ENCODE data around the gene MSN.

The MSN gene

DNA sequence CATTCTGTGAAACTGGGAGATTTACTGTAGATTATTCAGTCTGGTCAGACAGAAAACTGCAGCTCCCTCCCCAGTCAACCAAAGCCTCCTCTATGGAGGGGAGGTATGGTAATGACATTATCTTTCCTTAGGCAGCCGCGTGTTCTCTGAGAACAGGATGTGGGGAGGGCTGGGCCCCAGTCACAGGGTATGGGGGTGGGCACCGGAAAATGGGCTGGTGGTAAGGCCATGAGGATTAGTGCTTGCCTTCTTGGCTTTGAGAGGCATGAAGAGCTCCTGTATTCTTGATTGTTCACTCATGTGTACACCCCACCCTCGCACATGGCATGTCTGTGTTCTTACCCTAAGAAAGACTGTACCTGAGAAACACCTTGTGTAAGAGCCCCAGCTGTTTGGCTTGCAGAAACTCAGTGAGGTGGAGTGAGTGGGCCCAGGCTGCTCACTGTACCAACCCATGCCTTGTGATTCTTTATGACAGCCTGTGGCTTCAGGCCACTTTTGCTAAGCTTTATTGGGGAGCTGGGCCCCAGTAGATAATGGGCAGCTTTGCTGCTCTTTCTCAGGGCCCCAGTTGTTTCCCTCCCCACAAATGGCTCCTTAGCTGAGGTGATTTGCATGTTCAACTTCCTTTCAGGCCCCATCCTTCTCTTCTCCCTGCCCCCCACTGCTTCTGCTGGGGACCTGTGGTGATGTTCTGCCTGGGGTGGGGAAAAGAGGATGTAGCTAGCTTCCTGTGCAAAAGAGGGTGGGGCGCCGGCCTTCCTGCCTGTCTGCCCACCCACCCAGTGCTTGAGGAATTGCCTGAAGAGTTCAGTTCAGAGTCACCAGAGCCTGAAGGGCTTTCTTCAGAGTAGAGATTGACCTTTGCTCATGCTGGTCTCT is 30.7 kb downstream of the MSN start:
- Histone ChIP-seq H3K4me1 (ENCODE audit: low read depth, poor library complexity, severe bottlenecking) (peaks cover 93% of the 10 kb centered on the region), H2AFZ (ENCODE audit: low read depth) (no peak overlapping the region), H3K79me2 (ENCODE audit: insufficient read depth, low read depth) (peaks cover 93% of the 10 kb centered on the region), H3K4me2 (peak overlapping the region; percentile 95), H4K20me1 (ENCODE audit: insufficient read depth) (no peaks in the 10 kb centered on the region), H3K36me3 (ENCODE audit: insufficient read depth) (no peaks in the 10 kb centered on the region), H3K27me3 (ENCODE audit: insufficient read depth, low read depth) (no peaks in the 10 kb centered on the region), H3K4me3 (IDR thresholded peaks at IDR 0.05; ENCODE audit: insufficient read depth, low read depth, low read length) (no peak overlapping the region), H3K9ac (peak overlapping the region; percentile 58; the same call in 1 of the 2 replicates), H3K27ac (peak overlapping the region; percentile 92)
- TF ChIP-seq, protein P1, sequence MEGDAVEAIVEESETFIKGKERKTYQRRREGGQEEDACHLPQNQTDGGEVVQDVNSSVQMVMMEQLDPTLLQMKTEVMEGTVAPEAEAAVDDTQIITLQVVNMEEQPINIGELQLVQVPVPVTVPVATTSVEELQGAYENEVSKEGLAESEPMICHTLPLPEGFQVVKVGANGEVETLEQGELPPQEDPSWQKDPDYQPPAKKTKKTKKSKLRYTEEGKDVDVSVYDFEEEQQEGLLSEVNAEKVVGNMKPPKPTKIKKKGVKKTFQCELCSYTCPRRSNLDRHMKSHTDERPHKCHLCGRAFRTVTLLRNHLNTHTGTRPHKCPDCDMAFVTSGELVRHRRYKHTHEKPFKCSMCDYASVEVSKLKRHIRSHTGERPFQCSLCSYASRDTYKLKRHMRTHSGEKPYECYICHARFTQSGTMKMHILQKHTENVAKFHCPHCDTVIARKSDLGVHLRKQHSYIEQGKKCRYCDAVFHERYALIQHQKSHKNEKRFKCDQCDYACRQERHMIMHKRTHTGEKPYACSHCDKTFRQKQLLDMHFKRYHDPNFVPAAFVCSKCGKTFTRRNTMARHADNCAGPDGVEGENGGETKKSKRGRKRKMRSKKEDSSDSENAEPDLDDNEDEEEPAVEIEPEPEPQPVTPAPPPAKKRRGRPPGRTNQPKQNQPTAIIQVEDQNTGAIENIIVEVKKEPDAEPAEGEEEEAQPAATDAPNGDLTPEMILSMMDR (conservative IDR thresholded peaks at IDR 0.05; ENCODE audit: low read depth, low read length), result no peak

GRCh38 chrX:65702956-65703355 is 35.5 kb downstream of the MSN start:
- TF ChIP-seq, protein P1 (conservative IDR thresholded peaks at IDR 0.05; ENCODE audit: low read depth, low read length), result no peak
- Histone ChIP-seq H4K20me1 (ENCODE audit: insufficient read depth) (no peaks in the 10 kb centered on the region), H3K36me3 (ENCODE audit: insufficient read depth) (no peaks in the 10 kb centered on the region), H3K4me2 (no peak overlapping the region), H3K27me3 (ENCODE audit: insufficient read depth, low read depth) (no peaks in the 10 kb centered on the region), H3K4me3 (IDR thresholded peaks at IDR 0.05; ENCODE audit: insufficient read depth, low read depth, low read length) (no peak overlapping the region), H3K27ac (no peak overlapping the region), H2AFZ (ENCODE audit: low read depth) (no peak overlapping the region), H3K79me2 (ENCODE audit: insufficient read depth, low read depth) (peaks cover 77% of the 10 kb centered on the region), H3K9ac (no peak overlapping the region), H3K4me1 (ENCODE audit: low read depth, poor library complexity, severe bottlenecking) (peaks cover 86% of the 10 kb centered on the region)

DNA sequence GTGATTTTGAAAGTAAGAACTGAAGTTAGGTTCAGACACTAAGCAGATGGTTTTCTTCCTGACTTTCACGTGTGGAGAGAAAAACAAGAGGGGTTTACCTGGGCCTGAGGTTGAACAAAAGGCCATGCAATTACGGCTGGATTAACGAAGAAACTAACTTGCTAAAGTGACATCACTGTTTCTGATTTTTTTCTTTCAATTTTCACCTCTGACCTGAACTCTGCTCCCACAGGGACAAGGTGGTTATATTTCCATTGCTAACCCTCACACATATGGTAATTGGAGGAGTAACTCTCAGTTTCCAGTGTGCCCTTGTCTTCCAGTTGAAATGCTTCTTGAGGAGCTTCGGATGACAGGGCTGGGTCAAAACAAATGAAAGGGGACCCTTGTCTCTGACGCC is 38.0 kb downstream of the MSN start:
- Histone ChIP-seq H3K36me3 (ENCODE audit: insufficient read depth) (no peaks in the 10 kb centered on the region), H3K4me3 (IDR thresholded peaks at IDR 0.05; ENCODE audit: insufficient read depth, low read depth, low read length) (no peak overlapping the region), H3K79me2 (ENCODE audit: insufficient read depth, low read depth) (peaks cover 80% of the 10 kb centered on the region), H3K4me1 (ENCODE audit: low read depth, poor library complexity, severe bottlenecking) (peaks cover 62% of the 10 kb centered on the region), H2AFZ (ENCODE audit: low read depth) (no peak overlapping the region), H3K4me2 (peak overlapping the region; percentile 9; the same call in 1 of the 2 replicates), H4K20me1 (ENCODE audit: insufficient read depth) (no peaks in the 10 kb centered on the region), H3K27me3 (ENCODE audit: insufficient read depth, low read depth) (no peaks in the 10 kb centered on the region), H3K27ac (peak overlapping the region; percentile 29; the same call in 1 of the 2 replicates), H3K9ac (no peak overlapping the region)
- TF ChIP-seq, protein P1 (conservative IDR thresholded peaks at IDR 0.05; ENCODE audit: low read depth, low read length), result no peak

GRCh38 chrX:65706041-65706828 is 38.8 kb downstream of the MSN start:
- Histone ChIP-seq H3K4me1 (ENCODE audit: low read depth, poor library complexity, severe bottlenecking) (peaks cover 57% of the 10 kb centered on the region), H4K20me1 (ENCODE audit: insufficient read depth) (no peaks in the 10 kb centered on the region), H2AFZ (ENCODE audit: low read depth) (no peak overlapping the region), H3K27me3 (ENCODE audit: insufficient read depth, low read depth) (no peaks in the 10 kb centered on the region), H3K4me3 (IDR thresholded peaks at IDR 0.05; ENCODE audit: insufficient read depth, low read depth, low read length) (no peak overlapping the region), H3K4me2 (no peak overlapping the region), H3K27ac (peak overlapping the region; percentile 7; the same call in 1 of the 2 replicates), H3K79me2 (ENCODE audit: insufficient read depth, low read depth) (peaks cover 72% of the 10 kb centered on the region), H3K36me3 (ENCODE audit: insufficient read depth) (no peaks in the 10 kb centered on the region), H3K9ac (no peak overlapping the region)
- TF ChIP-seq, protein P1 (conservative IDR thresholded peaks at IDR 0.05; ENCODE audit: low read depth, low read length), result no peak

Measured in KMS-11 (cell line).